ENCODE data around the gene RIPOR2.
"Not testable (repeated sequence)": the region's sequence is repeated elsewhere in the genome, so short reads cannot be mapped to it uniquely, and the experiment has no call there.

Gene RIPOR2

DNA sequence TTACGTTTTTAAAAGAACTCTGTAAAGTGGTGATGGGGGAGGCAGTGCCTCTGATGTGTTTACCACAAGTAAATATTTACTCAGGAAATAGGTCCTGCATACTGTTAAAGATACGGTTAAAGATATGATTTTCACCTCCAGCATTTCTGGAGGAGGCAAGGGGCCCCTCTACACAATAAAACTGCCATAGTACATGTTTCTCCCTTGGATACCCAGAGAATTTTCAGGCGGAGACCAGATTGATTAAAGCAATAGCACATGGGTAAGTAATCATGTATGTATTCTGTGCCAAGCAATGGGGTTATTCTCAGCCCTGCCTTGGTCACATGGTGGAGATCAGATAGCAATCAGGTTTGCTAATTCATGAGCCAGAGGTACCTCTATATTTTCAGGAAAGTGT lies 9.6 kb downstream of the RIPOR2 start:
- no peak overlapping the region for H3K4me3 ChIP-seq (ENCODE audit: low read length)
- no peak for TF ChIP-seq ZNF274 (IDR thresholded peaks at IDR 0.05; ENCODE audit: low read depth, low read length)

DNA sequence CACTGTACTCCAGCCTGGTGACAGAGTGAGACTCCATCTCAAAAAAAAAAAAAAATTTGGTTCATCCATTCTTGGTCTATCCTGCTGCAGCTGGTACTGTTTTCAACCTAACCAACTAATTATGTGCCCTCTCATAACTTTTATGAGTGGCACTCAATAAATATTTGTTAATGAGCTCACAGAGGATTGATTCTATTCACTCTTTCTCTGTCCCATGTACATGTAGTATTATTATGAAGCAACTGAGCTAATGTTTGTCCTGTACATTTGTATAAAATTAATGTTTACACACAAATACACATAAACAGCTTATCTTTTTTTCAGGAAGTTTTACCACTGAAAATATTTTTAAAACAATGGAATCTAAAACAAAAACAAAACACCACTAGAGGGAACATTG lies 10.1 kb downstream of the RIPOR2 start:
- TF ChIP-seq ZNF274 (IDR thresholded peaks at IDR 0.05; ENCODE audit: low read depth, low read length): no peak
- no peak overlapping the region for H3K4me3 ChIP-seq (ENCODE audit: low read length)

GRCh38 chr6:24924580-24925356 lies 11.0 kb downstream of the RIPOR2 start:
- TF ChIP-seq ZNF274 (IDR thresholded peaks at IDR 0.05; ENCODE audit: low read depth, low read length): no peak
- H3K4me3 ChIP-seq (ENCODE audit: low read length): no peak overlapping the region

GRCh38 chr6:24923885-24924401 lies 11.8 kb downstream of the RIPOR2 start:
- H3K4me3 ChIP-seq (ENCODE audit: low read length): no peak overlapping the region
- no peak for TF ChIP-seq ZNF274 (IDR thresholded peaks at IDR 0.05; ENCODE audit: low read depth, low read length)

GRCh38 chr6:24922814-24923213 lies 12.9 kb downstream of the RIPOR2 start:
- TF ChIP-seq ZNF274 (IDR thresholded peaks at IDR 0.05; ENCODE audit: low read depth, low read length): no peak
- H3K4me3 ChIP-seq (ENCODE audit: low read length): no peak overlapping the region

DNA sequence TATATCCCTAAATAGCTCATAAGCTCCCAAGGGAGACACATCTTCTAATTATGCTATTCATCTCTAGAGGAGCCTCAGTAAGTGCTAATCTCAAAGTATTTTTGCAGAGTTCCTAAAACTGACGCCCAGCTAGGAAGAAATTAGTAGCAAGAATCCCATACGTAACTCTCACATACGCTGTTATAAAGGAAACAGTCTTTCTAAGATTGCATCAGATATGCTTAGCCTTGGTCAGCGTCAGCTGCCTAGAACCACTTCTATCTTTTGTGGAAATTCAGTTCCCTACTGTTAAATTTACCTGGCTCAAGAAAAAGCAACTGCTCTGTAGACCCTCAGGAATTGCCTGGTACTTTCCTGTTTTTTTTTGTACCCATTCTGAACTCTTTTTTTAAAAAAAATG lies 13.6 kb downstream of the RIPOR2 start:
- no peak for TF ChIP-seq ZNF274 (IDR thresholded peaks at IDR 0.05; ENCODE audit: low read depth, low read length)
- no peak overlapping the region for H3K4me3 ChIP-seq (ENCODE audit: low read length)

DNA sequence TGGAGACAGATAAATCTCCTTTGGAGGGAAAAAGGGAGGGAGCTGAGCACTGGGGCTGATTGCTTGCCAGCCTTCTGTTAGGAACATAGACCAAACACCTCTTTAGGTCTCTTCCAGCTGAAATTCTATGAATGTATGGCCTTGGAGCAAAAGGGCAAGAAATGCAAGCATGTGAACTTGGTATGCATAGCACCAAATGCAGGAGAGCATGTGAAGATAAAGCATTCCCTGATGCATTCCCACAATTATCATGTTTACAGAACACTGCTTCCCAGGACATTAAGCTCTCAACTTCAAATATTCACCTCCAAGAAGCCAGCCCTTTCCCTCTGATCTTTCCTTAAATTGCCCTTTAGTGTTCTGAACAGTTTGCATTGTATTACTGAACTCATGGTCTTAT lies 15.6 kb downstream of the RIPOR2 start:
- no peak overlapping the region; the same call in 1 of the 2 replicates for H3K4me3 ChIP-seq (ENCODE audit: low read length)
- no peak for TF ChIP-seq ZNF274 (IDR thresholded peaks at IDR 0.05; ENCODE audit: low read depth, low read length)

- H3K4me3 ChIP-seq (ENCODE audit: low read length): peak overlapping the region; percentile 5; the same call in 1 of the 2 replicates
- TF ChIP-seq ZNF274 (IDR thresholded peaks at IDR 0.05; ENCODE audit: low read depth, low read length): no peak
Measured at GRCh38 chr6:24919056-24919892, 16.5 kb downstream of the RIPOR2 start.

- no peak overlapping the region; the same call in 1 of the 2 replicates for H3K4me3 ChIP-seq (ENCODE audit: low read length)
- TF ChIP-seq ZNF274 (IDR thresholded peaks at IDR 0.05; ENCODE audit: low read depth, low read length): no peak
Measured at GRCh38 chr6:24918641-24919055, 17.1 kb downstream of the RIPOR2 start.

- H3K4me3 ChIP-seq (ENCODE audit: low read length): no peak overlapping the region
- no peak for TF ChIP-seq ZNF274 (IDR thresholded peaks at IDR 0.05; ENCODE audit: low read depth, low read length)
Measured at GRCh38 chr6:24916496-24916895, 19.3 kb downstream of the RIPOR2 start.

DNA sequence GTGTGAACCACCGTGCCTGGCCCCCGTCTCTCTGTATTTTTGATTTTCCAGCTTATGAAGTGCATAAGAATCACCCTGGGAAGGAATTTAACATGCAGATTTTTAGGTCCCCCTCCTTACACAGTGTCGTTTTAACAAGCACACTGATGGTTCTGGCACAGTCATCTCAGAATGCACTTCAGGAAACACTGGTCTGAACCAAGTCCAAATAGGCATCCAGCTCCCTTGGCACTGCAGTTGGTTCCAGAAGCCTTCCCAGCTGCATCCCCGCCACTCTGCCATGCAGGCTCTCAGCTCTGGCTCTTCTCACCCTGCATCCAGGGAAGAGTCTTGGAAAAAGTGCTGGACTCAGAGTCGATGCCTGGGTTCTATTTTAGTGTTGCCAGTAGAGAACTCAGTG lies 20.1 kb downstream of the RIPOR2 start:
- TF ChIP-seq ZNF274 (IDR thresholded peaks at IDR 0.05; ENCODE audit: low read depth, low read length): no peak
- no peak overlapping the region for H3K4me3 ChIP-seq (ENCODE audit: low read length)

- not testable (repeated sequence) for H3K4me3 ChIP-seq (ENCODE audit: low read length)
Measured at GRCh38 chr6:24914082-24914481, 21.7 kb downstream of the RIPOR2 start.

GRCh38 chr6:24911796-24912382 lies 23.9 kb downstream of the RIPOR2 start:
- H3K4me3 ChIP-seq (ENCODE audit: low read length): no peak overlapping the region; the same call in 1 of the 2 replicates

GRCh38 chr6:24910961-24911725 lies 24.6 kb downstream of the RIPOR2 start:
- peak overlapping the region; percentile 63; the same call in 1 of the 2 replicates for H3K4me3 ChIP-seq (ENCODE audit: low read length)
- no peak for TF ChIP-seq ZNF274 (IDR thresholded peaks at IDR 0.05; ENCODE audit: low read depth, low read length)

More at GRCh38 chr6:24911796-24912382, 23.9 kb downstream of the RIPOR2 start:
- TF ChIP-seq ZNF274 (IDR thresholded peaks at IDR 0.05; ENCODE audit: low read depth, low read length): no peak
